GM18870 (cell line): Measurements from ENCODE around the gene THBS2.
"Not testable (repeated sequence)": the region's sequence is repeated elsewhere in the genome, so short reads cannot be mapped to it uniquely, and the experiment has no call there.

Experiments used
- ATAC-seq: cut with Tn5 transposase; IDR thresholded peaks from one replicate; pipeline ENCODE4 v1.9.1; 2021; ENCODE audit warnings: moderate library complexity; ENCODE audit not compliant: unreplicated experiment

Gene THBS2

GRCh38 chr6:169188051-169188470 lies 65.6 kb downstream of the THBS2 start:
- no peak for ATAC-seq

GRCh38 chr6:169186496-169187169 lies 67.0 kb downstream of the THBS2 start:
- no peak for ATAC-seq

- no peak for ATAC-seq
Observed at GRCh38 chr6:169185692-169186485, 67.8 kb downstream of the THBS2 start.

- no peak for ATAC-seq
Observed at GRCh38 chr6:169185011-169185521, 68.6 kb downstream of the THBS2 start.

- ATAC-seq, result no peak
Observed at GRCh38 chr6:169184419-169184818, 69.2 kb downstream of the THBS2 start.

GRCh38 chr6:169183233-169183632 lies 70.4 kb downstream of the THBS2 start:
- no peak for ATAC-seq

GRCh38 chr6:169179831-169180230 lies 73.8 kb downstream of the THBS2 start:
- not testable (repeated sequence) for ATAC-seq

- ATAC-seq, result no peak
Observed at GRCh38 chr6:169177516-169178166, 76.0 kb downstream of the THBS2 start.

- ATAC-seq, result no peak
Observed at GRCh38 chr6:169176361-169176991, 77.2 kb downstream of the THBS2 start.

GRCh38 chr6:169175360-169175887 lies 78.2 kb downstream of the THBS2 start:
- ATAC-seq, result no peak

- ATAC-seq, result no peak
Observed at GRCh38 chr6:169174516-169175359, 78.9 kb downstream of the THBS2 start.

- no peak for ATAC-seq
Observed at GRCh38 chr6:169173532-169174268, 79.9 kb downstream of the THBS2 start.

- no peak for ATAC-seq
Observed at GRCh38 chr6:169172946-169173345, 80.7 kb downstream of the THBS2 start.

GRCh38 chr6:169172456-169172855 lies 81.2 kb downstream of the THBS2 start:
- ATAC-seq, result no peak

GRCh38 chr6:169171951-169172350 lies 81.7 kb downstream of the THBS2 start:
- ATAC-seq, result no peak

- ATAC-seq, result no peak
Observed at GRCh38 chr6:169171016-169171415, 82.6 kb downstream of the THBS2 start.

GRCh38 chr6:169170583-169170955 lies 83.1 kb downstream of the THBS2 start:
- ATAC-seq, result no peak

GRCh38 chr6:169169941-169170582 lies 83.6 kb downstream of the THBS2 start:
- no peak for ATAC-seq

GRCh38 chr6:169169375-169169774 lies 84.3 kb downstream of the THBS2 start:
- no peak for ATAC-seq
